Fibroblast of lung (primary cell): ENCODE measurements around the gene NT5C1B.

Experiments
- CTCF ChIP-seq, 2 donors: IDR thresholded peaks in 1 of 2; conservative IDR thresholded peaks in 1 of 2; 1 replicate in 1 of 2; 2 replicates in 1 of 2; pipeline ENCODE4 v1.5.1; 2011 to 2012; ENCODE audit warnings: low read length in 2 of 2, control low read depth in 1 of 2, inconsistent platforms in 1 of 2, low read depth in 1 of 2, mild to moderate bottlenecking in 1 of 2
- EZH2 ChIP-seq: IDR thresholded peaks from 2 replicates; pipeline ENCODE4 v1.5.1; 2012; ENCODE audit warnings: low read length, control low read depth, mild to moderate bottlenecking; ENCODE audit errors: missing control alignments

- TF ChIP-seq CTCF (conservative IDR thresholded peaks at IDR 0.05 in 1 of 2, IDR thresholded peaks at IDR 0.05 in 1 of 2; ENCODE audit: low read depth in 1 of 2, low read length in 2 of 2) (no peak), EZH2 (no peak)
These were observed 53.3 kb downstream of the NT5C1B start for GRCh38 chr2:18536100-18536499.
